HG03095 (cell line): Measurements from ENCODE around the gene PDIA3.
A peak's percentile ranks its signal among the peaks of the same experiment; 100 is the strongest.
"Not testable (repeated sequence)": the region's sequence is repeated elsewhere in the genome, so short reads cannot be mapped to it uniquely, and the experiment has no call there.

Experiments used
- ATAC-seq: cut with Tn5 transposase; IDR thresholded peaks from one replicate; pipeline ENCODE4 v1.9.1; 2021; ENCODE audit warnings: moderate library complexity; ENCODE audit not compliant: unreplicated experiment

PDIA3 gene

DNA sequence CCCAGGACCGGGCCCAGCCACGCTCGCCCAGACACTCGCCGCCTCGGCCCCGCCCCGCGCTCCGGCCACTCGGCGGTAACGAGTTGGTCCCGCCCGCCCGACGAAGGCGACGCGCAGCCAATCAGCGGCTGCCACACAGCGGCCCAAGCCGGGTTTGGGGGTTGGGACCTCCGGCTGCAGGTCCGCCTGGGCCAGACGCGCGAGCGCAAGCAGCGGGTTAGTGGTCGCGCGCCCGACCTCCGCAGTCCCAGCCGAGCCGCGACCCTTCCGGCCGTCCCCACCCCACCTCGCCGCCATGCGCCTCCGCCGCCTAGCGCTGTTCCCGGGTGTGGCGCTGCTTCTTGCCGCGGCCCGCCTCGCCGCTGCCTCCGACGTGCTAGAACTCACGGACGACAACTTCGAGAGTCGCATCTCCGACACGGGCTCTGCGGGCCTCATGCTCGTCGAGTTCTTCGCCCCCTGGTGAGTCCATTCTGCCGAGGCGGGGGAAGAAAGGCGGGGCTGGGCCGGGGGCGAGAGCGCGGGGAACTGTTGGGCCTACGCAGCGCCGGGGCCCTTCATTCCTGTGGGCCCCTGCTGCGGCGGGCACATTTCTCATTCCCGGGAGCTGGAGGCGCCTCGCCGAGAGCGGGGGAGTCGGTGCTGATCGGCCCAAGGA lies at the start of gene PDIA3:
PDIA3 (plus strand) TSS at position 194 of the 658 bp plus-strand sequence; CDS start at position 296, 102 bp downstream.
- peak; percentile 59 for ATAC-seq

DNA sequence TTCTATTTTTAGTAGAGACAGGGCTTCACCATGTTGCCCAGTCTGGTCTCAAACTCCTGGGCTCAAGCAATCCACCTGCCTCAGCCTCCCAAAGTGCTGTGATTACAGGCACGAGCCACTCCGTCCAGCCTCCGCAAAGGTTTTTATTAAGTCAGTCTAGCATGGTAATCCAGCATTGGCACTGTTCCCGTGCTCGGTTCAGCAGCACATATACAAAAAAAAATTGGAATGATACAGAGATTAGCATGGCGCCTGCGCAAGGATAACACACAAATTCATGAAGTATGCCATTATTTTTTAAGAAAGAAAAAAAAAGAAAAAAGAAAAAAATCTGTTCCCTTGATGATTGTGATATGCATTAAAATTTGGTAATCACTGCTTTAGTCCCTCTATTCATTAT lies 44.1 kb upstream of the PDIA3 start:
- no peak for ATAC-seq

DNA sequence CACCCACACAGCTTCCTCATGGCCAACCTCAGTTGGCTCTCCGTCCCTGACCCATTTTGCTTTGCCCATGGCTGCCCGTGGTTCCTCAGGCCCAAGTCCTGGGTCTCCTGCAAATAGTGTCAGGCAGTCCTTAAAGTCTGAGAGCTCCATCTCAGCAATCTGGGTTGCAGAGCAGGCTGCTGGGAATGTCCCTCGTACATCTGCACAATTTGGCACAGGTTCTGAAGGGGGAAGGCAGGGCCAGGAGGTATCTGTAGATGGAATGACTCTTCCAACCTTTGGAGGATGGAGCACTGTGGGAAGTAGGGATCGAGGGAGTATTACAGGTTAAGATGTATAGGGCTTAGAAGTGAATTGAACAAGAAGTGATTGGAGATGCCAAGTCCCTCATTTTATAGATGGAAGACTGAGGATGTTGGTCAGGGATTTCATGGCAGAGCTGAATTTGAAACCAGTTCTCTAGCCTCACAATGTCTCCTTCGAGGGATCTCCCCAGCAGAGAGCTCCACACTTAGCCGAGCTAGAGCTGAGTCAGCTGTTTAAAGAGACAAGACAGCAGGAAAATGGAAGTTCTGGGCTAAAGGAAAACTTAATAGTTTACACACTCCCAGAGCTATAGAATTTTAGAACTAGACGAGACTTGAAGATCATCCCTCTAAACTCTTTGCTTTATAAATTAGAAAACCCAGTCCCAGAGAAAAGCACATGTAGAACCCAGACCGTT lies 43.4 kb upstream of the PDIA3 start:
- ATAC-seq: no peak

DNA sequence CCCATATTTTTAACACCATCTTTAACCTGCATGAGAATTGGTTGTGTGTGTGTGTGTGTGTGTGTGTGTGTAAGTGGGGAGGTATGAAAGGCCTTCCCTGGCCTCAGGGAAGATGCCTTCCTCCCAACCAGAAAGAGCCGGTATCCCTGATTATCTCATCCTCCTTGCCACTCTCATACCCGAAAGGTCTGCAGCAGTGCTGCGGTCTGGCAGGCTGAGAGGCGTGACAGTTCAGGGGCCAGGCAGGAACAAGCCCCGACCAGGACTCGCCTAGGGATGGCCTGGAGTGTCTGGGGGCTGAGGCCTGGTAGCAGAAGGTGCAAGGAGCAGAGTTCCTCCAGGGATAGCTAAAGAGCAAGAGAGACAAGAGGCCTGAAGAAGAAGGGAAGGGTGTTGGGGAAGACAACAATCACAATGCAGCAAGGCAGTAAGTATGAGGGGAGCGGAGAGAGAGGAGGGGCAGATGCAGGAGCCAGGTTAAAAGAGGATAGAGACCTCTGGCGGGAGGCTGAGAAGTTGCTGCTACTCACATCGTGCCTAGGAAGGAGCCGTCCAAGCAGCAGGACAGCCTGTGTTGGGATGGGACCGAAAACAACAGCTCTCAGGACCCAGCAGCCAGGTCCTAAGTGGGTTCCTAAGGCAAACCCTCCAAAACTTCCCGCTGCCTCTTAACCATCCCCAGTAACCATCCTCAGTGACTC lies 35.7 kb upstream of the PDIA3 start:
- not testable (repeated sequence) for ATAC-seq

DNA sequence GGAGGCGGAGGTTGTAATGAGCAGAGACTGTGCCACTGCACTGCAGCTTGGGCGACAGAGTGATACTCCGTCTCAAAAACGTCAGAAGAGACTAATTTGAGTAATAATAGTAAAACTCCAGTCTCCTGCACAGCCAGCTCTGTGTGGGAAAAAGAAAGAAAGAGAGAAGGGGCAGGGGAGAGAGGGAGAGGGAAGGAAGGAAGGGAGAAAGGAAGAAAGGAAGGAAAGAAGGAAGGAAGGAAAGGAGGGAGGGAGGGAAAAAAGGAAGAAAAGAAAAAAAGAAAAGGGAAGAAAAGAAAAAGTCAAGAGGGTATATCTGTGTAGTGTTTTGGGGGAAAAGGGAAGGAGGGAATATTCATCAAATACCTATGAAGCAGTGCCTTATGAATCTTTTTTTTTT lies 23.1 kb upstream of the PDIA3 start:
- no peak for ATAC-seq

DNA sequence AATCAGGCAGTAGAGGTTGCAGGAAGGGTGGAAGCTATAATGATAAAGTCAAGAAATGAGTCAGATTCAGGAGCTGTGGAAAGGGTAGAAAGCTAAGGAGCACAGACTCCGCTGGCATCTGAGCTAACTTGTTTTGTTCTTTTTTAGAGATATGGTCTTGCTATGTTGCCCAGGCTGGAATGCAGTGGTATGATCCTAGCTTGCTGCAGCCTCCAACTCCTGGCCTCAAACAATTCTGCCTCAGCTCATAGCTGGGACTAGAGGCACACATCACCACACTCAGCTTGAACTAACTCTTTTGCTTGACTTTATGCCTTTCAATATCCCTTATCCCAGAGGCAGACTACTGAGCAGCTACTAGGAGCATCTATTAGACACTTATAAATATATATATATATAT lies 19.9 kb upstream of the PDIA3 start:
- not testable (repeated sequence) for ATAC-seq

DNA sequence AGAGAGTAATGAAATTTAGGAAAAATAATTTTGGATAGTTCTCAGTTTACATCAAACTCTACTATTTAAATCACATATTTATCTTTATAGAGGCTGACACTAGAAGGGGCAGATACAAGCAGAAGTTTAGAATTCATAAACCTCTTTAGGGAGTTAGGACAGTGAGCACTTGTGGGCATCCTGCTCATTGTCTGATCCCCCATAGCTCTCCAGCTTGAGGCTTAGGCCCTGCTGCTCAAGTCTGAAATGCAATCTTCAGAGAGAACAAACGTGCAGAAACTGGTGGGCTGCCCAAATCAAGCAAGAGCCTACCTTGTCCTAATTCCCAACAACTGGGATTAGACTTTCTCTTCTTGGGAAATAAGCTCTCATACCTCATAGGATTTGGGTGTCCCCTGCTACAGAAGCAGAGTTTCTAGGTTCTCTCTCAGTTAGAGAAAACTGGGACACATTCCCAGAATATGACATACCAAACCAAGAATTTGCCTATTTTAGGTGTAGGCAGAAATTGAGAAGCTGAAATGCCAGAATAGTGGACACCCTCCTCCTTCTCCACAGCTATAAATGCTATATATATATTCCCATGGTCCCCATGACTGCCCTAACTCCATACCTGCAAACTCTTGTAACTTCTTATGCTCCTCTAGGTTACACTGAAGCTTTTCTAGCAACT lies 18.0 kb upstream of the PDIA3 start:
- not testable (repeated sequence) for ATAC-seq

DNA sequence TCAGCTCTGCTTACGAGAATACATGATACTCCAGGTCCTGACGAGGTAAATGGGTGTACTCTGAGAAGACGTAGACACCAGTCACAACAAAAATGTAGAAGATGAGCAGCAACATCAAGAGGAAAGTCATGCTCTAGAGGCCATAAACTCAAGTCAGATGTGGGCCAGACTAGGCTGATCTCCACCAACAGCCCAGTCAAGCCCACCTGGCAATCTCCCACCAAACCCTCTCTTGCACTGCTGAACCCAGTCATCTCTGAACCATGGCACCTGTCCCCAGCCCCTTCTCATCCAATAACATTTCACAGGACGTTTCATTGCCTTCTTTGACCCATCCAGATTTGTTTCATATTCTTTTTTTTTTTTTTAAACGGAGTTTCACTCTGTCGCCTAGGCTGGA lies 10.8 kb upstream of the PDIA3 start:
- peak; percentile 51 for ATAC-seq

DNA sequence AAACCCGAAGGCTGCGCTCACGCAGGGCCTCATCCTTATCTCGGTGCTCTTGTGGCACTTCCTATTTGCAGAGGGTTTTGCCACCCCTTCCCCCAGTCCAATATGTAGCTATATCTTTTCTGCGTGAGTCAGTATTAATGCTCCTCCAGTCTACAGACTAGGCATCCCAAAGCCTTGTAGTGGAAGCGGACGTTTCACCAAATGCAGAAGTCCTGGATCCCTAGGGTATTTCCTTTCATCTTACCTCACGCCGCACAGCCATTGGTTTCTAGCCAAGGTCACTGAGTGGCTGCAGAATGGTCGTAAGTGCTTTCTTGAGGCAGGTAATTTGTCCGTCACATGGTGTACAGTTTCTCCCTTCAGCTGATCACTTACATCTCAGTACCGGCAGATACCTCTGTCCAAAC lies 668 bp downstream of the PDIA3 start:
- peak; percentile 3 for ATAC-seq

DNA sequence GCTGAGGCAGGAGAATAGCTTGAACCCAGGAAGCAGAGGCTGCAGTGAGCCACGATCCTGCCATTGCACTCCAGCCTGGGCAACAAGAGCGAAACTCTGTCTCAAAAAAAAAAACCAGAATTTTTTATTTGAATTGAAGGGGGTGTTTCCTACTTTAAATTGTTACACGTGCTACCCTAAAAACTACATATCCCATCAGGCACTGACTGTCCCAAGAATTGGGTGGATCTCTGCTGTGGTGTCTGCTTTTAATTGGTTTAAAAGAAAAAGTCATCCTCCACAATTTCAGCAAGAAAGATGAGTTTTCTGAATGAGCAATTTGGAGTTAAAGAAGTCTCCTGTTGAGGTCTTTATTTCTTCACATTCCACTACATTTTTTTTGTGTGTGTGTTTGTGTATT lies 2.1 kb downstream of the PDIA3 start:
- no peak for ATAC-seq

DNA sequence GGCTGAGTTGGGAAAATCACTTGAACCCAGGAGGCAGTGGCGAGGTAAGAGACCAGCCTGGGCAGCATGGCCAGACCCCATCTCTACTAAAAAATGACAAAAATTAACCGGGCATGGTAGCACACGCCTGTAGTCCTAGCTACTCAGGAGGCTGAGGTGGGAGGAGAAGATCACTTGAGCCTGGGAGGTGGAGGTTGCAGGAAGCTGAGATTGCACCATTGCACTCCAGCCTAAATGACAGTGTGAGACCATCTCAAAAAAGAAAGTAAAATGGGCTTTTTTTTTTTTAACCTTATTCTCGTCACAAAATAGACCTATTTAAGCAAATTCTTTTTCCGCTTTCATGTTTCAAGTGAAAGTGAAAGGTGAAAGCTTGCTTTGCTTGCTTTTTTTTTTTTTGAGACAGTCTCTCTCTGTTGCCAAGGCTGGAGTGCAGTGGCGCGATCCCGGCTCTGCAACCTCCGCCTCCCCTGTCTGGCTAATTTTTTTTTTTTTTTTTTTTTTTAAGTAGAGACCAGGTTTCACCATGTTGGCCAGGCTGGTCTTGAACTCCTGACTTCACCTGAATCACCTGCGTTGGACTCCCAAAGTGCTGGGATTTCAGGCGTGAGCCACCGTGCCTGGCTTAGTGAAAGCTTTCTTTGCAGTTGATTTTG lies 3.6 kb downstream of the PDIA3 start:
- peak; percentile 46 for ATAC-seq

DNA sequence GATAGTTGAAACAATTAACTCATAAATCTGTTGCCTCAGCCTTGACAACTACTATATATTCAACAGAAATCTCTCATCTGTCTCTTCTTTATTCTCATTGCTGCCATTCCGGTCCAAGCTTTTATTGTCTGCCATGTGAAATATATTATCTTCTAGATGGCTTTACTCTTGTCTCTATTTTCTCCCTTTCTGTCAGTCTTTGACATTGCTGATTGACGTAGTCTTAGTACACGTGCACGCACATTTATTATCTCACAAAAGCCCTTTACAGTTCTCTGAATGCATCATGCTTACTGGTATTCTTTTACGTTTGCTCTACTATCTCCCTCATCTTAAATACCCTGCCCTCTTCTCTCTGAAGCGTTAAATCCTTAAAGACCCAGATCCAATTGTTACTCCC lies 5.6 kb downstream of the PDIA3 start:
- ATAC-seq: no peak

DNA sequence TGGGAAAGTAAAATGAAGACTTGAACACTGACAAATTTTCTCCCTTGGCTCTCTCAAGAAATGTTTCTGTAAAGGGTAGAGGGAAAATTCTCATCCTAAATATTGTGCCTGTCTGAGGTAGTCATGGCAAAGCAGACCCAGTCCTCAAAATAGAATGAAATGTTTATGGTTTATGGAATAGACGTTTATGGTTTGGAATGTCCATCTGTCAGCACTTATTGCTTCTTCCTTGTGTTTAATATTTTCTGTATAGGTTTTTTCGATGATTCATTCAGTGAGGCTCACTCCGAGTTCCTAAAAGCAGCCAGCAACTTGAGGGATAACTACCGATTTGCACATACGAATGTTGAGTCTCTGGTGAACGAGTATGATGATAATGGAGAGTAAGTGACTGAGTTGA lies 16.6 kb downstream of the PDIA3 start:
- ATAC-seq: no peak

DNA sequence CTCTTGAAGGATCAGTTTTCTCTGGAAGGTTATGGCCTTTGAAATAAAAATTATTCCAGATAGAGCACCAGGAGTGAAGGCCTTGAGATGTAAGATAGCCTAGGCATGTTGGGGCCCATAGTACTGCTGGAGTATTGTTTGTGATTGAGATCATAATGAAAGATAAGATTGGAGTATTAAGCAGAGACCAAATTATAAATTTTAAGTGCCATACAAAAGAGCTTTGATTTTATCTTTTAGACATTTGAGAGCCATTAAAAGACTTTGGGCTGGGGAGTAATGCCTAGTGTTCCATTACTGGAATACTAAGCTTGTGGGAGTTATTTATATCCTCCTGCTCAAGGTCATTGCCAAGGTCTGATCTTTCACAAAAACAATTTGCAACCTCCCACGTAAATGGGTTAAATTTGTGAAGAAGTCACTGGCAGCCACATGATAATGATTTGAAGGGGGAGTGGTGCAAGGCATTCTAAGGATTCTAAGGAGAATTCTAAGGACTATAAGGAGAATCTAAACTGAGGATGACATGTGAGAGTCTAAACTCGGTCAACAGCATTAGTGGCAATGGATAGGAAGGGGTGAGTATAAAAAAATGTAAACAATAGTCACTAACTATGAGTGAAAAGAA lies 17.7 kb downstream of the PDIA3 start:
- ATAC-seq: no peak

DNA sequence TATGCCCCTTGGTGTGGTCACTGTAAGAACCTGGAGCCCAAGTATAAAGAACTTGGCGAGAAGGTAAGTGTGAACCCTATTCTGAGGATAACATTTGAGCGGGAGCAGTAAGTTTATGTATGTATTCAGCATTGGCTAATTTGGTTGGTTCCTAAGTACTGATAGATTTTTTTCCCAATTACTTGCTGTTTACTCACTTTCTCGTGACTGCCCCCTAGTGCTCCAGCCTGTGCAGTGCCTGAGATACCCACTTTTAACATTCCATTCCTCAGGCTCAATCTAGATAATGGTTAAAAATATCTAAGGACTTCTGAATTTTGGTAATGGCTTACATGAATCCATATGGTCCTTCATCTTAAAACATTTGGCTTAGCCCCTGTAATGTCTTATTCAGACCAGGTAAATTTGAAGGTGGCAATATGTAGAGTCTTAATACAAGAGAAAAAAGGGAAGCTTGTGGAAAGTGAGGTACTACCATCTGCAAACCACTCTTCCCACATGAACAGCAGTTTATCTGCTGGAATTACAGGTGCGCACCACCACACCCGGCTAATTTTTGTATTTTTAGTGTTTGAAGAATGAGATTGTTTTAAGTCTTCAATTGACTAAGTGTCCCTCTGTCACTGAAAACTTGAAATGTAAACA lies 23.5 kb downstream of the PDIA3 start:
- no peak for ATAC-seq

DNA sequence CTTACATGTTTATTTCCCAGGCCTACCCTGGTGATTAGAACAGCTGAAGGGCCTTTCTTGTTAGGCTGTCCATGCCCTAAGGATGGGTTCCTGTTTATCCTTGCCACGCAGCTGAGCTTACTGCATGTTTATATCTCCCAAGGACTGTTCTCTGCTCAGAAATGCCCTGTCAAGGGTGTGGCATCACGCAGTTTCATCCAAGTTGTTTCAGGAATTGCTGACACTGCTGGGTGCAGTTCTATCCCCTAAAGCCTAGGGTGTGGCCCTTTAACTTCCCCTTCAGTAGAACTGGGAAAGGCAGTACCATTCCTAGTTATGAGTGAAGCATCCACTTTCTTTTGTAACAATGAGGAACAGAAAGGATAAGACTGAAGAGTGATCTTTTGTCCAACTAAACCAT lies 25.6 kb downstream of the PDIA3 start:
- ATAC-seq: no peak

DNA sequence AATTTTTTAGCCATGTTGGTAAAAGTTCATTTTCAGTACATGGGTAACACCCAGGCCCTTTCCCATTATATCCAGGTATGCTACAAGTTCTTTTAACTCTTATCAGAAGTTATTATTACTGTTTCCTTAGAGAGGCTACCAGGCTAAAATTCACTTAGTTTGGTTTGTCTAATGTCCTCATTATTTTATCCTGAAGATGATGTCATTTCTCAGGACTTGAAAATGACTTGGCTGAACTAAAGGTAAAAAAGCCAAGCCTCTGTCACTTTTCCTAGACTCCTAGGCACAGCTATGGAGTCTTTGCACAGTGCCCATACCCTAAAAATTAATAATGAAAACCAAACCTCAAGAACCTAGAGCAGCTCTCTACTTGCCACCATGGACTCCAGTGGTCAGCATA lies 26.4 kb downstream of the PDIA3 start:
- ATAC-seq: no peak

DNA sequence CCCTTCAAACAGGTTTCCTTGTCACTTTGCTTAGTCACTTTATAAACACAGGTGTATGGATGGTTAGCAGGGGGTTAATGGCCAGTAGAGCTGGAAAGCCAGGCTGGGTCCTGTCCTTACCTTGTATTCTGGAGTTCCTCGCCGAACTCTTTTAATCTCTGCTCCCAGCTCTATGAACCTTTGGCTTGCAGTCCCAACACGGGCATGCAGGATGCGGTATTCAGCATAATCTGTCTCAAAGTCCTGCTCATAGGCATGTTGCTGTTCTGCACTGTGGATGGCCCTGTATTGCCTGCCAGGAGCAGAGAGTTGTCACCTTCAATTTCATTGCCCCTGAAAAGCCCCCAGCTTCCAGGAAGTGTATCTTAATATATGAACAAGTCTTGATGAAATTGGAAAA lies 27.8 kb downstream of the PDIA3 start:
- no peak for ATAC-seq

DNA sequence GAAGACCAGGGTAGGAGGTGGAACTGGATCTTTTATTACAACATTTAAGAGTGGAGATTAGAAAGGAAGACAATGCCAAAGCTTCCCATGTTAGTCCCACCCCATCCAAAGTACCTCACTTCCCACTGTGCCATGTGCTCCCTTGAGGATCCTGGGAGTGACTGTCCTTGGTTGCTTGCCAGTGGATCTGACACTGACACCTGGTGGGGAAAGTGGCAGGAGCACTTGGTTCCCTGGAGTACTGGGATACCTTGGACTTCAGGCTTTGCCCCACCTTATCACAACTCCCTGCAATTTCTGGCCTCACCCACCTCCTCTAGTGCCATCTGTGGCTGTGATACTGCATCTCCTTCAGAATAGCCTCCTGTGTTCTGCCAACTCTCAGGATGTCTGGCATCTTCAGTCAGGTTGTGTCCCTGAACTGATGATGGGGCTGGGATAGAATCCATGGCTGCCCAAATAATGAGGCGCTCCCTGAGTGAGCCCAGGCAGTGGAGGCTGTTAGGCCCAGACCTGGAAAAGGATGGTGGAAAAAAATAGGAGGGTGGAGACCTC lies 29.2 kb downstream of the PDIA3 start:
- ATAC-seq: no peak
